Germinal center (tissue), 1 donor: ENCODE measurements around the gene CASKIN1.
"Not testable (repeated sequence)": the region's sequence is repeated elsewhere in the genome, so short reads cannot be mapped to it uniquely, and the experiment has no call there.

ENCODE experiments used
- DNase-seq: peaks from one replicate; pipeline ENCODE4 v3.0.0; 2012; ENCODE audit warnings: mixed read lengths, low spot score

Gene CASKIN1

DNA sequence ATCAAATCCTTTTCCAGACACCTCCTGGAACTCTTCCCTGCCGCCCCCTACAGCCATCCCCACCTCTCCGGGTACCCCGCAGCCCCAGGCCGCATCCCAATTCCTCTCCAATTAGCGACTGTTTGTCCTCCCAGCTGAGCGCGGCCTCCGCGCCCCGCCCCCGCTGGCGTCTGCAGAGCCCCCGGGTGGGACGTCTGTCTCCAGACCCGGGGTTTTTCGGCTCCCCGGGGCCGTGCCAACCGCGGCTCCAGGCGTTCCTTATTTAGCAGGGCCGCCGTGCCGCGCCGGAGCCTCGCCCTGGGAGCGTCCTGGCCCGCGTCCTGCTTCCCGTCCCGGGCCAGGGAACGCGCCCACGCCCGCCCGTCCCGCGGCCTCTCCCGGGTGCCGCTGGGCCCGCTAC lies 61.3 kb downstream of the CASKIN1 start:
- not testable (repeated sequence) for DNase-seq

DNA sequence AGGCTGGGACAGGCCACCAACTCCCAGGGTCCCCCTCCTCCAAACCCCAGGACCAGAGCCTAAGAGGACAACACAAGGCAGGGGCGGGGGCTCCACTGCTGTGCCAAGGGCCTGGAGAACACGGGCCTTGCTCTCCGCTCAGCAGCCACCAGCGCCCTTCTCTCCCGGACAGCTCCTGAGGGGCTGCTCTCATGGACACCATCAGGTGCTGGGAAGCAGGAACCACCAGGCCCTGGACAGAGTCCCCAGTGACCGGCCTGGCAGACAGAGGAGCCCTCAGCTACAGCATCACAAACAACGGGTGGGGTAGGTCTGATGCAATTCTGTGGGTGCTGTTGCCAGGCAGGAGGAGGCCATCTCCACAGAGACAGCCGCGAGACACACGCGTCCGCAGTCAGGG lies 62.6 kb downstream of the CASKIN1 start:
- DNase-seq, result not testable (repeated sequence)

GRCh38 chr16:2129890-2130447 lies 66.4 kb downstream of the CASKIN1 start:
- DNase-seq, result not testable (repeated sequence)

DNA sequence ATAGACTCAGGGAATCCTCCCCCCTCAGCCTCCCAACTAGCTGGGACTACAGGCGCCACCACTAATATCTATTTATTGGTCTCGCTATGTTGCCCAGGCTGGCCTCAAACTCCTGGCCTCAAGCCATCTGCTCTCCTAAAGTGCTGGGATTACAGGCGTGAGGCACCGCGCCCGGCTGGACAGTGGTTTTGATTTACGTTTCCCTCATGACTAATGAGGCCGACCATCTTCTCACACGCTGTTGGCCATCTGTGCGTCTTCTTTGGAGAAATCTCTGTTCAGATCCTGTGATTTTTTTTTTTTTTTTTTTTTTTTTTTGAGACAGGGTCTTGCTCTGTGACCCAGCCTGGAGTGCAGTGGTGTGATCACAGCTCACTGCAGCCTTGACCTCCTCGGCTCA lies 67.2 kb downstream of the CASKIN1 start:
- not testable (repeated sequence) for DNase-seq

DNA sequence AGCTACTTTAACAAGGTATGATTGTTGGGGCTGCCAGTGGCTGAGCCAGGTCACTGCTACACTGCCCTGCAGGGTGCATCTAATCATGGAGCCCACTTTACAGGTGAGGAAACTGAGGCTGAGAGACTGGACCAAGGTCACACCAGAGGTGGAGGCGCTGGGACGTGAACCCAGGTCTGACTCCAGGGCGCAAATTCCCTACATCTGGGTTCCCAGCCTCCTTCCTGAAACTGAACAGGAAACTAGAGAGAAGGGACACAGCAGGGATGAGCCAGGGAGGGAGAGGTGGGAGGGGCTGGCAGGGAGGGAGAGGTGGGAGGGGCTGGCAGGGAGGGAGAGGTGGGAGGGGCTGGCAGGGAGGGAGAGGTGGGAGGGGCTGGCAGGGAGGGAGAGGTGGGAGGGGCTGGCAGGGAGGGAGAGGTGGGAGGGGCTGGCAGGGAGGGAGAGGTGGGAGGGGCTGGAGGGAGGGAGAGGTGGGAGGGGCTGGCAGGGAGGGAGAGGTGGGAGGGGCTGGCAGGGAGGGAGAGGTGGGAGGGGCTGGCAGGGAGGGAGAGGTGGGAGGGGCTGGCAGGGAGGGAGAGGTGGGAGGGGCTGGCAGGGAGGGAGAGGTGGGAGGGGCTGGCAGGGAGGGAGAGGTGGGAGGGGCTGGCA lies 68.7 kb downstream of the CASKIN1 start:
- DNase-seq, result not testable (repeated sequence)
